H1 (cell line): ENCODE measurements around the gene CTTNBP2NL. TPM values are rescaled to one million over a fixed set of nuclear protein-coding genes. Genes with fewer than 3 reads are reported as not detected.

Experiments
- CTCF ChIA-PET: fragments of 300-600 bp; sonication (Branson Sonifier 250); formaldehyde crosslinking; loops from one replicate; lab custom pipeline; 2021; ENCODE audit not compliant: partially characterized antibody; lab: Charles Lee
- POLR2A ChIA-PET: fragments of 300-600 bp; sonication (Branson Sonifier 250); formaldehyde crosslinking; loops from one replicate; lab custom pipeline; 2021; ENCODE audit warnings: inconsistent platforms; ENCODE audit not compliant: partially characterized antibody; lab: Charles Lee
- DNase-seq, 2 experiments: peaks; one replicate each; pipeline versions ENCODE4 v3.0.0 to v3.0.0-alpha.2; 2010 to 2022; ENCODE audit warnings: low spot score in 2 of 2, low read depth in 1 of 2, mixed read lengths in 1 of 2
- FAIRE-seq: peaks from 2 replicates; lab custom pipeline; 2011; peaks lifted over from hg19 to GRCh38; lab: Jason Lieb, UNC
- H2AFZ ChIP-seq: 2 replicates; pipeline ENCODE4 v1.8.1; 2012; ENCODE audit warnings: low read length, inconsistent platforms
- H2AK5ac ChIP-seq: 2 replicates; pipeline ENCODE4 v1.6.1; 2013; ENCODE audit warnings: low read depth, low read length
- H2BK120ac ChIP-seq: replicated peaks from 2 replicates; pipeline ENCODE3; 2013; ENCODE audit warnings: low read depth, low read length, inconsistent platforms
- H2BK12ac ChIP-seq: 2 replicates; pipeline ENCODE4 v1.6.1; 2013; ENCODE audit warnings: low read depth, low read length
- H2BK15ac ChIP-seq: 2 replicates; pipeline ENCODE4 v1.6.1; 2013; ENCODE audit warnings: low read length
- H2BK20ac ChIP-seq: 2 replicates; pipeline ENCODE4 v1.6.1; 2013; ENCODE audit warnings: low read length
- H2BK5ac ChIP-seq: 2 replicates; pipeline ENCODE4 v1.6.1; 2013; ENCODE audit warnings: low read depth, low read length
- H3K14ac ChIP-seq: 2 replicates; pipeline ENCODE4 v1.6.1; 2013; ENCODE audit warnings: inconsistent platforms; ENCODE audit not compliant: insufficient read length
- H3K18ac ChIP-seq: 2 replicates; pipeline ENCODE4 v1.6.1; 2013; ENCODE audit warnings: low read length; ENCODE audit errors: extremely low read depth
- H3K23ac ChIP-seq: 2 replicates; pipeline ENCODE4 v1.6.1; 2013; ENCODE audit warnings: inconsistent platforms; ENCODE audit not compliant: insufficient read length
- H3K23me2 ChIP-seq: 2 replicates; pipeline ENCODE4 v1.6.1; 2013; ENCODE audit warnings: low read depth, low read length
- H3K27ac ChIP-seq: 2 replicates; pipeline ENCODE4 v1.6.1; 2011; ENCODE audit warnings: low read depth, low read length, inconsistent platforms
- H3K27me3 ChIP-seq, 4 experiments: replicated peaks in 1 of 4; 1 replicate in 1 of 4; 2 replicates in 3 of 4; pipeline versions ENCODE4 v1.6.1 to v1.8.1; 2011 to 2013; ENCODE audit warnings: low read length in 3 of 4, mild to moderate bottlenecking in 3 of 4, inconsistent platforms in 2 of 4, mixed read lengths in 2 of 4, moderate library complexity in 1 of 4; ENCODE audit not compliant: control insufficient read depth in 3 of 4, insufficient read depth in 3 of 4; ENCODE audit errors: extremely low read depth in 1 of 4
- H3K36me3 ChIP-seq, 4 experiments: 2 replicates each; pipeline versions ENCODE4 v1.6.1 to v1.8.1; 2011 to 2013; ENCODE audit warnings: mild to moderate bottlenecking in 4 of 4, low read length in 3 of 4, moderate library complexity in 2 of 4, control low read depth in 1 of 4, inconsistent platforms in 1 of 4; ENCODE audit not compliant: insufficient read depth in 4 of 4, control insufficient read depth in 2 of 4
- H3K4ac ChIP-seq: replicated peaks from 2 replicates; pipeline ENCODE3; 2013; ENCODE audit warnings: low read length, low read depth, mixed read lengths, inconsistent platforms; ENCODE audit not compliant: insufficient read length
- H3K4me1 ChIP-seq, 4 experiments: replicated peaks in 1 of 4; 1 replicate in 1 of 4; 2 replicates in 3 of 4; pipeline versions ENCODE4 v1.6.1 to v1.8.1; 2011 to 2013; ENCODE audit warnings: low read length in 3 of 4, inconsistent platforms in 2 of 4, mixed read lengths in 1 of 4; ENCODE audit not compliant: insufficient read depth in 4 of 4, control insufficient read depth in 3 of 4
- H3K4me2 ChIP-seq, 2 experiments: 2 replicates each; pipeline versions ENCODE4 v1.6.1 to v1.8.1; 2011 to 2013; ENCODE audit warnings: low read depth in 2 of 2, low read length in 2 of 2, control low read depth in 1 of 2, inconsistent platforms in 1 of 2, mild to moderate bottlenecking in 1 of 2; ENCODE audit not compliant: insufficient read depth in 1 of 2
- H3K4me3 ChIP-seq, 4 experiments: fragments of 200-600, 300-600 bp in 1 of 4; sonication (generic), shearing (Covaris generic), sonication (Bioruptor Twin) in 1 of 4; 2 replicates each; pipeline versions ENCODE4 v1.5.1 to v1.8.1; 2011 to 2016; ENCODE audit warnings: low read length in 4 of 4, low read depth in 3 of 4, control low read depth in 2 of 4, inconsistent platforms in 2 of 4, mild to moderate bottlenecking in 2 of 4, mixed read lengths in 1 of 4, moderate library complexity in 1 of 4; ENCODE audit not compliant: insufficient read depth in 2 of 4; ENCODE audit errors: extremely low read depth in 1 of 4
- H3K56ac ChIP-seq: replicated peaks from 2 replicates; pipeline ENCODE3; 2013; ENCODE audit warnings: low read depth, mild to moderate bottlenecking, mixed read lengths, low read length, inconsistent platforms; ENCODE audit not compliant: insufficient read length
- H3K79me1 ChIP-seq: 2 replicates; pipeline ENCODE4 v1.6.1; 2013; ENCODE audit warnings: low read depth, low read length, control low read depth
- H3K79me2 ChIP-seq, 2 experiments: 2 replicates each; pipeline versions ENCODE4 v1.6.1 to v1.8.1; 2012 to 2013; ENCODE audit warnings: low read length in 2 of 2, mild to moderate bottlenecking in 2 of 2, inconsistent platforms in 1 of 2; ENCODE audit not compliant: insufficient read depth in 2 of 2, control insufficient read depth in 1 of 2
- H3K9ac ChIP-seq, 4 experiments: replicated peaks in 1 of 4; 1 replicate in 1 of 4; 2 replicates in 3 of 4; pipeline versions ENCODE4 v1.6.1 to v1.8.1; 2011 to 2013; ENCODE audit warnings: low read depth in 3 of 4, low read length in 3 of 4, control low read depth in 2 of 4, mild to moderate bottlenecking in 2 of 4, moderate library complexity in 2 of 4, inconsistent platforms in 1 of 4; ENCODE audit errors: extremely low read depth in 1 of 4
- H3K9me3 ChIP-seq, 2 experiments: 2 replicates each; pipeline versions ENCODE4 v1.6.1 to v1.8.1; 2012 to 2013; ENCODE audit warnings: mild to moderate bottlenecking in 2 of 2, moderate library complexity in 2 of 2, control low read depth in 1 of 2, inconsistent platforms in 1 of 2, low read depth in 1 of 2, low read length in 1 of 2, mixed read lengths in 1 of 2; ENCODE audit not compliant: insufficient read depth in 2 of 2
- H4K20me1 ChIP-seq, 2 experiments: replicated peaks in 1 of 2; 2 replicates each; pipeline versions ENCODE3 to v1.8.1; 2011 to 2013; ENCODE audit warnings: inconsistent platforms in 2 of 2, low read length in 2 of 2, mild to moderate bottlenecking in 1 of 2; ENCODE audit not compliant: insufficient read depth in 2 of 2, control insufficient read depth in 1 of 2
- H4K5ac ChIP-seq: 2 replicates; pipeline ENCODE4 v1.6.1; 2013; ENCODE audit warnings: low read length, low read depth, mixed read lengths, inconsistent platforms; ENCODE audit not compliant: insufficient read length
- H4K8ac ChIP-seq: 2 replicates; pipeline ENCODE4 v1.8.0; 2013; ENCODE audit warnings: mild to moderate bottlenecking, moderate library complexity, low read length, inconsistent platforms; ENCODE audit not compliant: insufficient read depth; ENCODE audit errors: extremely low read depth
- H4K91ac ChIP-seq: replicated peaks from 2 replicates; pipeline ENCODE3; 2013; ENCODE audit warnings: low read length, mixed read lengths, inconsistent platforms; ENCODE audit not compliant: insufficient read length
- ASH2L ChIP-seq: fragments of 200-600, 300-600 bp; sonication (generic); IDR thresholded peaks from one replicate; pipeline ENCODE4 v1.7.1; 2017; ENCODE audit warnings: low read length
- BACH1 ChIP-seq: IDR thresholded peaks from 2 replicates; pipeline ENCODE4 v1.6.1; 2012; ENCODE audit warnings: low read length, improper control_type of control experiment
- BRCA1 ChIP-seq: IDR thresholded peaks from 2 replicates; pipeline ENCODE4 v1.6.1; 2012; ENCODE audit warnings: low read depth, low read length, improper control_type of control experiment
- CTBP2 ChIP-seq: IDR thresholded peaks from 2 replicates; pipeline ENCODE4 v1.7.0; 2011; ENCODE audit warnings: borderline replicate concordance, mild to moderate bottlenecking, moderate library complexity, mixed read lengths, low read length; ENCODE audit not compliant: insufficient read depth, insufficient read length
- E2F6 ChIP-seq: IDR thresholded peaks from 2 replicates; pipeline ENCODE4 v1.6.1; 2012; ENCODE audit warnings: inconsistent platforms
- HDAC6 ChIP-seq: IDR thresholded peaks from one replicate; pipeline ENCODE4 v1.7.1; 2012; ENCODE audit warnings: low read depth, mild to moderate bottlenecking, inconsistent platforms, low read length, moderate library complexity
- RXRA ChIP-seq: IDR thresholded peaks from 2 replicates; pipeline ENCODE4 v1.6.1; 2011; ENCODE audit warnings: low read depth, mild to moderate bottlenecking, low read length, moderate library complexity; ENCODE audit not compliant: insufficient read depth
- SP2 ChIP-seq: IDR thresholded peaks from 2 replicates; pipeline ENCODE4 v1.6.1; 2012; ENCODE audit warnings: mild to moderate bottlenecking, low read length, inconsistent platforms
- SUZ12 ChIP-seq: fragments of 200-600 bp; sonication (generic); IDR thresholded peaks from 2 replicates; pipeline ENCODE4 v1.6.1; 2012; ENCODE audit warnings: mild to moderate bottlenecking, inconsistent platforms, low read length, moderate library complexity, mixed read lengths
- TEAD4 ChIP-seq: IDR thresholded peaks from 2 replicates; pipeline ENCODE4 v1.6.1; 2012; ENCODE audit warnings: low read depth, low read length, inconsistent platforms, mixed read lengths
- WGBS, 2 experiments: shearing (Covaris generic) in 1 of 2; methylation state at CpG; one replicate each; pipeline versions ENCODE4 v1.1.6 to v1.1.7; 2013 to 2015; ENCODE audit warnings: low lambda C conversion rate in 2 of 2, mixed read lengths in 2 of 2, inconsistent platforms in 1 of 2, low coverage in 1 of 2, missing lambda C conversion rate in 1 of 2; ENCODE audit not compliant: insufficient replicate concordance in 2 of 2, insufficient coverage in 1 of 2, insufficient read length in 1 of 2; ENCODE audit errors: extremely low coverage in 1 of 2, missing lambda C conversion rate in 1 of 2; 5-methylcytosine and 5-hydroxymethylcytosine counted together
- polyA plus RNA-seq, 7 experiments: library from polyadenylated mRNA; depleted of rRNA in 3 of 7; stranded (reverse) in 5 of 7; unstranded in 2 of 7; fragments of >200 nt in 5 of 7; fragments of 200-250 nt in 2 of 7; gene quantifications; 1 replicate in 5 of 7; 2 replicates in 1 of 7; 4 replicates in 1 of 7; pipeline versions ENCODE4 v1.2.1 to v1.2.3, GENCODE V29; 2011 to 2013; ENCODE audit warnings: missing spikeins in 2 of 7, mixed read lengths in 2 of 7
- total RNA-seq: library from RNA; stranded (reverse); fragmentation: NEBNext Ultra II Directional; extraction: Animal tissue kit (Norgen Biotek cat#: 25700); gene quantifications from 2 replicates; pipeline ENCODE4 v1.2.1, GENCODE V29; 2021

The CTTNBP2NL gene
- total and polyA plus RNA-seq, 2 of the 8 experiments (the other 6 are each of a cell fraction or from before 2014, with no cell fraction given): 6.4 to 35.1 TPM

- no peak overlapping the region for H3K14ac ChIP-seq
- H3K4ac ChIP-seq: no peak overlapping the region
- H3K9me3 ChIP-seq: no peaks in the 10 kb centered on the region
- no peak overlapping the region for H3K18ac ChIP-seq
- H3K79me2 ChIP-seq: peaks cover 13 to 78% of the 10 kb centered on the region in 2 experiments; a peak in 3 of 4 replicates
- peaks cover 14% of the 10 kb centered on the region for H3K23me2 ChIP-seq
- TF ChIP-seq SUZ12 (no peak), ASH2L (no peak), CTBP2 (no peak), E2F6 (no peak), RXRA (no peak), TEAD4 (no peak), BACH1 (no peak), SP2 (no peak), HDAC6 (no peak), BRCA1 (no peak)
- TF ChIP-seq, all 59 proteins: peak for 0
- H3K56ac ChIP-seq: no peak overlapping the region
- no peak overlapping the region for H2BK20ac ChIP-seq
- H4K91ac ChIP-seq: no peak overlapping the region
- ChIA-PET POLR2A (interaction anchor here (1.8 kb wide), 1 partner anchor 9 kb away, joined by 3 read pairs; no protein-coding TSS in a partner anchor), CTCF (interaction anchor here (1.5 to 3.0 kb wide), 2 partner anchors 8 to 15 kb away, joined by 3 to 13 read pairs; no protein-coding TSS in a partner anchor)
- H2BK120ac ChIP-seq: no peak overlapping the region
- H4K8ac ChIP-seq: no peak overlapping the region
- H3K36me3 ChIP-seq: 0 out of 8 replicates have a peak, but pooled peaks cover 0 to 2% (median 0%) of the 10 kb centered on the region in 4 experiments
- H2AK5ac ChIP-seq: no peak overlapping the region
- H4K5ac ChIP-seq: no peak overlapping the region
- no peak overlapping the region for H3K9ac ChIP-seq
- DNase-seq: no peak
- H2BK15ac ChIP-seq: no peak overlapping the region
- FAIRE-seq: no peak
- no peak overlapping the region for H3K4me3 ChIP-seq
- peaks cover 14 to 18% of the 10 kb centered on the region in 2 experiments for H4K20me1 ChIP-seq
- H3K23ac ChIP-seq: no peak overlapping the region
- no peak overlapping the region for H3K4me2 ChIP-seq
- H3K4me1 ChIP-seq: peaks cover 4 to 29% (median 13%) of the 10 kb centered on the region in 4 experiments; a peak in 5 of 7 replicates
- 81% methylated on average over 4 of the region's 4 CpGs; no CpG with 5 or more reads in 1 of the 2 experiments for WGBS, 2 experiments
- no peak overlapping the region for H2AFZ ChIP-seq
- H3K27me3 ChIP-seq: no peaks in the 10 kb centered on the region
- no peak overlapping the region for H2BK12ac ChIP-seq
- H3K79me1 ChIP-seq: peaks cover 6% of the 10 kb centered on the region
- H2BK5ac ChIP-seq: no peak overlapping the region
- no peak overlapping the region for H3K27ac ChIP-seq
Measured at GRCh38 chr1:112399456-112399855, 3.4 kb downstream of the CTTNBP2NL start.
